ENCODE data around the gene CCR5AS.

Gene CCR5AS

GRCh38 chr3:46359733-46360493 is 47.0 kb downstream of the CCR5AS start:
- no peak overlapping the region for H3K4me2 ChIP-seq

GRCh38 chr3:46358466-46358865 is 48.4 kb downstream of the CCR5AS start:
- no peaks in the 10 kb centered on the region for H3K79me2 ChIP-seq (ENCODE audit: insufficient read depth, low read depth)
- H3K36me3 ChIP-seq (ENCODE audit: insufficient read depth): no peaks in the 10 kb centered on the region
- no peaks in the 10 kb centered on the region for H4K20me1 ChIP-seq (ENCODE audit: insufficient read depth)
- no peak for TF ChIP-seq CTCF (conservative IDR thresholded peaks at IDR 0.05; ENCODE audit: low read depth, low read length)
- H3K27ac ChIP-seq: no peak overlapping the region
- no peak overlapping the region for H3K9ac ChIP-seq
- no peak overlapping the region for H3K4me2 ChIP-seq
- no peaks in the 10 kb centered on the region for H3K27me3 ChIP-seq (ENCODE audit: insufficient read depth, low read depth)
- H2AFZ ChIP-seq (ENCODE audit: low read depth): no peak overlapping the region
- H3K4me1 ChIP-seq (ENCODE audit: low read depth, poor library complexity, severe bottlenecking): peaks cover 31% of the 10 kb centered on the region
- H3K4me3 ChIP-seq (IDR thresholded peaks at IDR 0.05; ENCODE audit: insufficient read depth, low read depth, low read length): no peak overlapping the region

More at GRCh38 chr3:46359733-46360493, 47.0 kb downstream of the CCR5AS start:
- H3K4me3 ChIP-seq (IDR thresholded peaks at IDR 0.05; ENCODE audit: insufficient read depth, low read depth, low read length): no peak overlapping the region
- H3K9ac ChIP-seq: no peak overlapping the region
- H3K79me2 ChIP-seq (ENCODE audit: insufficient read depth, low read depth): no peaks in the 10 kb centered on the region
- H3K27me3 ChIP-seq (ENCODE audit: insufficient read depth, low read depth): no peaks in the 10 kb centered on the region
- H4K20me1 ChIP-seq (ENCODE audit: insufficient read depth): no peaks in the 10 kb centered on the region
- no peak for TF ChIP-seq CTCF (conservative IDR thresholded peaks at IDR 0.05; ENCODE audit: low read depth, low read length)
- H2AFZ ChIP-seq (ENCODE audit: low read depth): no peak overlapping the region
- H3K4me1 ChIP-seq (ENCODE audit: low read depth, poor library complexity, severe bottlenecking): peaks cover 26% of the 10 kb centered on the region
- H3K27ac ChIP-seq: no peak overlapping the region
- H3K36me3 ChIP-seq (ENCODE audit: insufficient read depth): no peaks in the 10 kb centered on the region

GRCh38 chr3:46356909-46357308 is 50.0 kb downstream of the CCR5AS start:
- Histone ChIP-seq H3K27me3 (ENCODE audit: insufficient read depth, low read depth) (no peaks in the 10 kb centered on the region), H3K4me3 (IDR thresholded peaks at IDR 0.05; ENCODE audit: insufficient read depth, low read depth, low read length) (no peak overlapping the region)

GRCh38 chr3:46356276-46356675 is 50.6 kb downstream of the CCR5AS start:
- Histone ChIP-seq H3K27ac (no peak overlapping the region), H2AFZ (ENCODE audit: low read depth) (no peak overlapping the region), H3K27me3 (ENCODE audit: insufficient read depth, low read depth) (no peaks in the 10 kb centered on the region), H3K79me2 (ENCODE audit: insufficient read depth, low read depth) (no peaks in the 10 kb centered on the region), H3K4me3 (IDR thresholded peaks at IDR 0.05; ENCODE audit: insufficient read depth, low read depth, low read length) (no peak overlapping the region), H3K9ac (no peak overlapping the region), H3K4me2 (no peak overlapping the region), H3K36me3 (ENCODE audit: insufficient read depth) (no peaks in the 10 kb centered on the region), H3K4me1 (ENCODE audit: low read depth, poor library complexity, severe bottlenecking) (peaks cover 44% of the 10 kb centered on the region), H4K20me1 (ENCODE audit: insufficient read depth) (no peaks in the 10 kb centered on the region)
- TF ChIP-seq CTCF (conservative IDR thresholded peaks at IDR 0.05; ENCODE audit: low read depth, low read length): no peak

More at GRCh38 chr3:46356909-46357308, 50.0 kb downstream of the CCR5AS start:
- no peak for TF ChIP-seq CTCF (conservative IDR thresholded peaks at IDR 0.05; ENCODE audit: low read depth, low read length)
- H4K20me1 ChIP-seq (ENCODE audit: insufficient read depth): no peaks in the 10 kb centered on the region
- H3K9ac ChIP-seq: no peak overlapping the region
- no peak overlapping the region for H3K4me2 ChIP-seq
- no peak overlapping the region for H3K27ac ChIP-seq
- H3K4me1 ChIP-seq (ENCODE audit: low read depth, poor library complexity, severe bottlenecking): peaks cover 44% of the 10 kb centered on the region
- no peaks in the 10 kb centered on the region for H3K79me2 ChIP-seq (ENCODE audit: insufficient read depth, low read depth)
- H3K36me3 ChIP-seq (ENCODE audit: insufficient read depth): no peaks in the 10 kb centered on the region
- H2AFZ ChIP-seq (ENCODE audit: low read depth): no peak overlapping the region
